LNCaP clone FGC (cell line): ENCODE results near the gene ADRB2.

Experiments used
- DNase-seq: peaks from one replicate; pipeline ENCODE4 v3.0.0-alpha.2; 2011; ENCODE audit warnings: low read depth
- H3K4me3 ChIP-seq: 2 replicates; pipeline ENCODE4 v1.5.1; 2011; ENCODE audit warnings: mild to moderate bottlenecking, low read depth, low read length, control low read depth
- CTCF ChIP-seq: IDR thresholded peaks from 2 replicates; pipeline ENCODE4 v1.5.1; 2012; ENCODE audit warnings: mild to moderate bottlenecking; ENCODE audit not compliant: control insufficient read depth, insufficient read depth; ENCODE audit errors: extremely low read depth

Gene ADRB2

GRCh38 chr5:148823871-148824270 lies 2.5 kb upstream of the ADRB2 start:
- TF ChIP-seq CTCF = no peak
- DNase-seq = no peak
- H3K4me3 ChIP-seq = no peak overlapping the region

- no peak for DNase-seq
- 0 out of 2 replicates have a peak, but pooled peaks have one; percentile 1 for TF ChIP-seq CTCF
- H3K4me3 ChIP-seq = peak overlapping the region; percentile 89
These were observed 727 bp upstream of the ADRB2 start for GRCh38 chr5:148825716-148826052.

- H3K4me3 ChIP-seq = peak overlapping the region; percentile 89
- no peak for TF ChIP-seq CTCF
These were observed 294 bp downstream of the ADRB2 start for GRCh38 chr5:148826739-148827070.

DNA sequence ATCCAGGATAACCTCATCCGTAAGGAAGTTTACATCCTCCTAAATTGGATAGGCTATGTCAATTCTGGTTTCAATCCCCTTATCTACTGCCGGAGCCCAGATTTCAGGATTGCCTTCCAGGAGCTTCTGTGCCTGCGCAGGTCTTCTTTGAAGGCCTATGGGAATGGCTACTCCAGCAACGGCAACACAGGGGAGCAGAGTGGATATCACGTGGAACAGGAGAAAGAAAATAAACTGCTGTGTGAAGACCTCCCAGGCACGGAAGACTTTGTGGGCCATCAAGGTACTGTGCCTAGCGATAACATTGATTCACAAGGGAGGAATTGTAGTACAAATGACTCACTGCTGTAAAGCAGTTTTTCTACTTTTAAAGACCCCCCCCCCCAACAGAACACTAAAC lies 1.3 kb downstream of the ADRB2 start:
- H3K4me3 ChIP-seq = peak overlapping the region; percentile 89
- no peak for DNase-seq
- TF ChIP-seq CTCF = no peak

More at GRCh38 chr5:148826739-148827070, 294 bp downstream of the ADRB2 start:
- DNase-seq = no peak

GRCh38 chr5:148828511-148829247 lies 2.3 kb downstream of the ADRB2 start:
- peak; percentile 26 for TF ChIP-seq CTCF
- H3K4me3 ChIP-seq = peak overlapping the region; percentile 89
- no peak for DNase-seq

GRCh38 chr5:148829248-148829594 lies 2.8 kb downstream of the ADRB2 start:
- no peak for DNase-seq
- no peak for TF ChIP-seq CTCF
- H3K4me3 ChIP-seq = peak overlapping the region; percentile 89

DNA sequence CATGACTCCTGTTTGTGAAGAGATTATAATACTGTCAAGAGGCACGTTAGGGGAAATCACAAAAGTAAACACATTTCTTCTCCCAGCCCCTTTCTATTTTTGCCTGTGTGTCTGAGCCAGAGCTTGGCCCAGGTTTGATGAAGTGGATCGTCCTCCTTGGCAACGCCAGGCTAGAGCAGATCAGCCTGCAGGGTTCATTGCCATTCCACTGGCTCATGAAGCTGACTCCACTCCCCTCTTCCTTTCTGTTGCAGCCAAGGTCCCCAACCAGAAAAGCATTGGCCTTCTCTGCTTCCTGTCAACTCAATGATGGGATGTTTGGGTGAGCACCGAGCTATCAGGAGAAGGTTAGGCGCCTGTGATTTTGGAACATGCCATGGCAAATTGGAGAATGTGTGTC lies 3.3 kb downstream of the ADRB2 start:
- no peak for TF ChIP-seq CTCF
- no peak for DNase-seq
- peak overlapping the region; percentile 89 for H3K4me3 ChIP-seq
